Large intestine (tissue), 3 donors: ENCODE results near the gene ADARB2. TPM values are rescaled to one million over a fixed set of nuclear protein-coding genes. Genes with fewer than 3 reads are reported as not detected.

Source experiments
- DNase-seq, 2 donors: peaks; one replicate each; pipeline versions ENCODE4 v3.0.0 to v3.0.0-alpha.2; 2013
- H3K27ac ChIP-seq: one replicate; pipeline ENCODE4 v1.5.1; 2013; ENCODE audit warnings: low read length
- H3K27me3 ChIP-seq: 2 replicates; pipeline ENCODE4 v1.6.1; 2013; ENCODE audit warnings: low read length; ENCODE audit not compliant: control insufficient read depth, insufficient read depth
- H3K36me3 ChIP-seq: 2 replicates; pipeline ENCODE4 v1.6.1; 2013; ENCODE audit warnings: low read length; ENCODE audit not compliant: control insufficient read depth, insufficient read depth
- H3K4me1 ChIP-seq: one replicate; pipeline ENCODE4 v1.6.1; 2013; ENCODE audit warnings: low read length; ENCODE audit not compliant: control insufficient read depth, insufficient read depth
- H3K4me3 ChIP-seq: one replicate; pipeline ENCODE4 v1.5.1; 2013; ENCODE audit warnings: low read length
- H3K9me3 ChIP-seq: one replicate; pipeline ENCODE4 v1.6.1; 2013; ENCODE audit warnings: mild to moderate bottlenecking, low read depth, low read length, moderate library complexity; ENCODE audit not compliant: control insufficient read depth
- WGBS: methylation state at CpG from one replicate; pipeline ENCODE4 v1.1.5; 2013; ENCODE audit warnings: low lambda C conversion rate; ENCODE audit not compliant: insufficient coverage; 5-methylcytosine and 5-hydroxymethylcytosine counted together
- polyA plus RNA-seq: library from polyadenylated mRNA; unstranded; fragments of 120-200 nt; gene quantifications from one replicate; pipeline ENCODE4 v1.2.1, GENCODE V29; 2013

The ADARB2 gene
- polyA plus RNA-seq, 1 donor = 0.52 TPM

DNA sequence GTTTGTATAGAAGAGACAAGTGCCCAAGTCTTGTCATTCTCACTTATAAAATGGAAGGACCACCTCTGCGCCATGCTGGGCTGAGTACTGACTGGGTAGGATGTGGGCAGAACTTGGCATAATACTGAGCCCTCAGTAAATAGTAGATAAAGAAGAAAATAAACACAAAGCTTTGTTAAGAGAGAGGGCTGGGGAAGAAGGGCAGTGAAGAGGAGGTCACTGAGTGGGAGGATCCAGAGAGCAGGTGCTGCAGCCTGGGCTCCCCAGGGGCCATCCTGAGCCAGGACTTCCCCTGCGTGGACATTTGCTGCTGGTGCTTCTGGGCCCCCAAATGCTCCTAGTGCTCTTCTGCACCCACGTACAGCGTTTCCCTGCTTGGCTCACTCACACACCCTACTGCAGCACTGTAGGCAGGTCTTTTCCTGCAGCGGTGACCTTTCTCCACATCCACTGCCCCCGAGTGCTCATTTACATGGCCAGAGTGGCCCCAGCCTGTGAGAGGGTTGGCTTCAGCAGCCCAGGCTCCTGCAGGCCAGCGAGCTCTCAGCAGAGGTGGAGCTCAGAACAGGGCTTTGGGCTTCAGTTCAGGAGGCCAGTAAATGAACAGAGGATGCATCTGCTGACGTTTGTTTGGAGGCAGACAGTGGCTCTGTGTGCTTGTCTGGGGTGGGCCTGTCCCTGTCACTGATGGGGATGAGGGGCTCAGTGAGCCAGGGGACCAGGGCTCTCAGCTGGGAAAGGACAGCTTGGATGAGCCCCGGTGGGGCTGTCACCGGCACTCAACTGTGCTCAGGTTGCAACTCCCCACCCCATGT is 164.6 kb downstream of the ADARB2 start:
- WGBS = 67% methylated on average over 3 of the region's 10 CpGs

DNA sequence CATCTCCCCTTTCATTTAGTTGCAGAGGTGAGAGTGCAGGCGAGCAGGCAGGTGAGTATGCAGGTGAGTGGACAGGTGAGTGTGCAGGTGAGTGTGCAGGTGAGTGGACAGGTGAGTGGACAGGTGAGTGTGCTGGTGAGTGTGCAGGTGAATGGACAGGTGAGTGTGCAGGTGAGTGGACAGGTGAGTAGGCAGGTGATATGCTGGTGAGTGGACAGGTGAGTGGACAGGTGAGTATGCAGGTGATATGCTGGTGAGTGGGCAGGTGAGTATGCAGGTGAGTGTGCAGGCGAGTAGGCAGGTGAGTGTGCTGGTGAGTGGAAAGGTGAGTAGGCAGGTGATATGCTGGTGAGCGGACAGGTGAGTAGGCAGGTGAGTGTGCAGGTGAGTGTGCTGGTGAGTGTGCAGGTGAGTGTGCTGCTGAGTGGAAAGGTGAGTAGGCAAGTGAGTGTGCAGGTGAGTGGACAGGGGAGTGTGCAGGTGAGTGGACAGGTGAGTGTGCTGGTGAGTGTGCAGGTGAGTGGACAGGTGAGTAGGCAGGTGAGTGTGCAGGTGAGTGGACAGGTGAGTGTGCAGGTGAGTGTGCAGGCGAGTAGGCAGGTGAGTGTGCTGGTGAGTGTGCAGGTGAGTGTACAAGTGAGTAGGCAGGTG is 165.6 kb downstream of the ADARB2 start:
- Histone ChIP-seq H3K4me3 (no peak overlapping the region), H3K27me3 (no peaks in the 10 kb centered on the region), H3K4me1 (no peaks in the 10 kb centered on the region), H3K36me3 (no peaks in the 10 kb centered on the region), H3K9me3 (no peaks in the 10 kb centered on the region), H3K27ac (no peak overlapping the region)
- no peak for DNase-seq
- WGBS = no CpG with 5 or more reads among the region's 4 CpGs

More for the DNA sequence above, 164.6 kb downstream of the ADARB2 start:
- Histone ChIP-seq H3K27me3 (no peaks in the 10 kb centered on the region), H3K9me3 (no peaks in the 10 kb centered on the region), H3K36me3 (no peaks in the 10 kb centered on the region), H3K4me1 (no peaks in the 10 kb centered on the region), H3K4me3 (no peak overlapping the region), H3K27ac (no peak overlapping the region)
- DNase-seq = no peak

DNA sequence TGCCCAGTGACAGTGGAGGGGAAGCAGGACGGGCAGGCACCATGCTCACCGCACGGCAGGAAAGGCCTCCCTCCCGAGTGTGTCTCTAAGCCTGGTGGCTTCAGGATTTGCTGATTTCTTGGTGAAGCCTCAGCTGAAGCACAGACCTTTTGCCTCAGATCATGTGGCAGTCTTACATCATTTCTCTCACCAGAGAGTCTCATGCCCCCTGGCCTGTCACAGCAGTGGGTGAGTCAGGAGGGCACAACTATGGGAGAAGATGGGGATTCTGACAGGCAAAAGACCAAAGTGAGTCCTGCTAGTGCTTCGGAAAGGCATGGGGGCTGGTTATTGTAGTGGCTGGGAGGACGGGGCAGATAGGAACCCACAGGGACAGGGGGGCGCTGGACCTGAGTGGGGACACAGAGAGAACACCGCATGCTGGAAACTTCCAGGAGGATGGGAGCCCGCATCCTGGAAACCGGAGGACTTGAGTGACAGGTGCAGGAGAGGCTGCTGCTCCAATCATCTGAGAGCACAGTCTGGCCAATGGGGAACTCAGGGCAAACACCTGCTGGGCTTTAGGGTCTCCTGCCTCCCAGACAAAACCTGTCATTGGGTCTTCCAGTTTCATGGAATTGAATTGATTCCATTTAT is 166.8 kb downstream of the ADARB2 start:
- no peaks in the 10 kb centered on the region for H3K36me3 ChIP-seq
- no peak for DNase-seq
- H3K27ac ChIP-seq = no peak overlapping the region
- H3K4me3 ChIP-seq = no peak overlapping the region
- no peaks in the 10 kb centered on the region for H3K9me3 ChIP-seq
- no peaks in the 10 kb centered on the region for H3K27me3 ChIP-seq
- WGBS = no CpG with 5 or more reads among the region's 10 CpGs
- no peaks in the 10 kb centered on the region for H3K4me1 ChIP-seq

DNA sequence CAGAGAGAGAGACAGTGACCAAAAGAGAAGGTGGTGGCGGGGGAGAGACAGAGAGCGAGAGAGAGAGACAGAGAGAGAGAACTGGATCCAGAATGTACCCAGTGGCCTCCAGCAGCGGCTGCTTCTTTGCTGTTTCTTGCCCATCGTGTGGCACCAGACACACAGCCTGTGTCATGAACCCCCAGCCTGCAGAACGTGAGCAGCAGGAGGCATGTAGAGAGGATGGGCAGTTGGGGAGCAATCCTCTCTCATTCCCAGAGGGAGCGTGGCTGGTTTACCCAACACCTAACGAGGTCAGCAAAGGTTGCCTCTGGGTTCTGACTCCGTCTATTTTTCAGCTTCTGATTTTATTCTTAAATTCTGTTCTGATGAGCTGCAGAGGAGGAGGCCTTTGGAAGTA is 168.1 kb downstream of the ADARB2 start:
- no peaks in the 10 kb centered on the region for H3K4me1 ChIP-seq
- 100% methylated on average over 1 of the region's 8 CpGs for WGBS
- H3K27ac ChIP-seq = no peak overlapping the region
- H3K27me3 ChIP-seq = no peaks in the 10 kb centered on the region
- no peaks in the 10 kb centered on the region for H3K9me3 ChIP-seq
- H3K4me3 ChIP-seq = no peak overlapping the region
- no peak for DNase-seq
- no peaks in the 10 kb centered on the region for H3K36me3 ChIP-seq

DNA sequence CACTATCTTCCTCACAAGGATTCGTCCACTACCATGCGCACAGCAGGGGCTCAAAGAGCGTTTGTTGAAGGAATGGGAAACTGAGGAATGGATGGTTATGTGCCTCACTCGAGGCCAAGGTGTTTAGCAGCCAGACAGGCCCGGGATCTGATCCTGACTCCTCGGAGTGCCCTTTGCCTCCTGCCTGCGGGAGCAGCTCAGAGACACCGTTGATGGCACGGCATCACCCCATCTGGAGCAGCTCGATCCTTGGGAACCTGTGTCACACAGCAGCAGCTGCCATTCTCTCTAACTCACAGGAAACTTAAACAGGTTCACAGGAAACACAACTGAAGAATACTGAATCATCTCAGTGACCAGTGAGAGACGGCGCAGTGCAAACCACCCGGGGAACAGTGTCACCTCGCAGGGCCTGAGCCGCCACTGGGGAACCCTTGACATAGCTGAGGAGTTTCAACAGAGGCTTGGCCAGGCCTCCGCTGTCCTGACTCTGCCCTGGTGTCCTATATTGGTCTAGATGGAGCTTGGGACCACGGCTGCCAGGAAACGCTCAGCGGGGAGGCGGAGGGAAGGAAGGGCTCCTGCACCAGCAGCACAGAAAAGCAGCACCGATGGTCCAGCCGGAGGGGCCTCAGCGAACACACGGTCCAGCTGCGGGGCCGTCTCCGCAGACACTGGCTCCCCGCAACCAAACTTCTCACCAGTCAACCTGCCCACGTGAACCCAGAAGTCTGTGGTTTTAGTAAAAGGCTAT is 169.4 kb downstream of the ADARB2 start:
- Histone ChIP-seq H3K36me3 (no peaks in the 10 kb centered on the region), H3K9me3 (no peaks in the 10 kb centered on the region), H3K27ac (no peak overlapping the region), H3K4me1 (no peaks in the 10 kb centered on the region), H3K4me3 (no peak overlapping the region), H3K27me3 (no peaks in the 10 kb centered on the region)
- DNase-seq = no peak
- WGBS = no CpG with 5 or more reads among the region's 29 CpGs

DNA sequence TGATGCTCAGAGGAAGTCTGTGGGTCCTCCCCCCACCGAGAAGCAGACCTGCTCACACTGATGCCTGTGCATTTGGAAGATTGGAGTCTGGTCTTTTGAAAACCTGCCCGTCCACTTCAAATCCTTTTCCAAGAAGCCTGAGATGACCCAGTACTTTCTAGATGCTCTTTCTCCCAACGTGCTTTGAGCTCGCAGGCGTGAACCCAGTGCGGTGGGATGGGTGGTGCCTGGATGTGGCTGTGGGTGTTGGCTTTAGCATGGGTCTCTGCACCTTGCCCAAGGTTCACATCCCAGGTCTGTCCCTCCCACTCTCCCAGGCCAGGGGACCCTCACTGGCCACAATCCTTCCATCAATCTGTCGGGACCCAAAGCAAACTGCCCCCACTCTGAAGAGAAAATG is 170.2 kb downstream of the ADARB2 start:
- no CpG with 5 or more reads among the region's 7 CpGs for WGBS
- H3K4me1 ChIP-seq = no peaks in the 10 kb centered on the region
- no peak overlapping the region for H3K4me3 ChIP-seq
- no peak overlapping the region for H3K27ac ChIP-seq
- H3K9me3 ChIP-seq = no peaks in the 10 kb centered on the region
- H3K36me3 ChIP-seq = no peaks in the 10 kb centered on the region
- DNase-seq = peak in 1 of 2 donors; percentile 11
- no peaks in the 10 kb centered on the region for H3K27me3 ChIP-seq

DNA sequence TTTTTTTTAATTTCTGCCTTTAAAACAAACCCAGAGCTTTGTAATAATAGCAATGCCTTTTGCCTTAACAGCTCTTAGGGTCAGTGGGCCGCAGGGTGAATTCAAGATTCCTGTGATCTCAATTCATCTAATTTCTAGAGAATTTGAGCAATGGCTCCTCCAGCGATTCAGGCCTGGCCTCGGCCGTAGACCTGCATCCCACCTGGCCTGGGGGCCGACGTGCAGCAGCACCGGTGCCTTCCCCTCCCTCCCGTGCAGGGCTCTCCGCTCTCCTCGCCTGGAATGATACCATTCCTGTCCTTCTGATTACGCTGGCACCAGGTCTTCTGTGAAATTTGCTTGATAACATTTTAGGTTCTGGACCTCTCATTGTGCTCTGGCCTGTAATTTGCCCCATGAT is 172.5 kb downstream of the ADARB2 start:
- Histone ChIP-seq H3K27ac (no peak overlapping the region), H3K36me3 (no peaks in the 10 kb centered on the region), H3K4me1 (no peaks in the 10 kb centered on the region), H3K9me3 (no peaks in the 10 kb centered on the region), H3K27me3 (peaks cover 4% of the 10 kb centered on the region), H3K4me3 (no peak overlapping the region)
- no CpG with 5 or more reads among the region's 11 CpGs for WGBS
- no peak for DNase-seq

DNA sequence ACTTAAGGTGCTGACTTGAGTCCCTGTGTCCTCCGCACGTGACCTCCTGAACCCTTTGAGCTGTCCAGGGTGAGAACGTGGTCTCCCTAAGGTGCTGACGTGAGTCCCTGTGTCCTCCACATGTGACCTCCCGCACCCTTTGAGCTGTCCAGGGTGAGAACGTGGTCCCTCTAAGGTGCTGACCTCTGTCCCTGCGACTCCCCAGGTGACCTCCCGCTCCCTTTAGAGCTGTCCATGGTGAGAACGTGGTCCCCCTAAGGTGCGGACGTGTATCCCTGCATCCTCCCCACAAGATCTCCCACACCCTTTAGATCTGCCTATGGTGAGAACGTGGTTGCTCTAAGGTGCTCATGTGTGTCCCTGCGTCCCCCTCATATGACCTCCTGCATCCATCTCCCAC is 174.3 kb downstream of the ADARB2 start:
- 100% methylated on average over 1 of the region's 13 CpGs for WGBS
- Histone ChIP-seq H3K27ac (no peak overlapping the region), H3K9me3 (no peaks in the 10 kb centered on the region), H3K27me3 (peaks cover 13% of the 10 kb centered on the region), H3K4me1 (no peaks in the 10 kb centered on the region), H3K4me3 (no peak overlapping the region), H3K36me3 (no peaks in the 10 kb centered on the region)
- DNase-seq = no peak

DNA sequence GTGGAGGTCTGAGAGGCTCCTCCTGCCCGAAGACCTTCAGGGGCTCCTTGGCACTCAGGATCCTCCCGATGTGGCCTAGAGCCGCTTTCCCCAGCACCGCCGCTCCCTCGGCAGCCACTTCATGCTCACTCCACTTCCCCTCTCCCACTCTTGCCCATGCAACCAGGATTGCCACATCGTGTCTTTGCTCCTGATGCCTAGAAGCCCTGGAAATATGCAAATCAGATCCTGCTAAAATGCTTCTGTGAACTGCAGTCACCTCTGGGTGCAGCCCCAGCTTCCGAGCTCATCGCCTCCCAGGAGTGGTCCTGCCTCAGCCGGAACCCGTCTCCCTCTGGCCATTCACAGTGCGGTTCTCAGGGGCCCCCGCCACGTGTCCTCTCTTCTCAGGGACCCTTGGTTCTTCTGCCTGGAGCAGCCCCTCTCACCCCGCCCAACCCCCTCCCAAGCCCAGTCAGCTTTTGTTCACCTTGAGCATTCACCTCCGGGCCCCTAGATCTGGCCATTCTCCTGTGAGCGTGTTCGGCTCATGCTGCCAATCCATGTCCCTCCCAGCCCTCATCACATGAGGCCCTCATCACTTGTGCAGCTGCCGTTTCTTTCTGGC is 175.5 kb downstream of the ADARB2 start:
- no peaks in the 10 kb centered on the region for H3K36me3 ChIP-seq
- no peak overlapping the region for H3K4me3 ChIP-seq
- peaks cover 13% of the 10 kb centered on the region for H3K27me3 ChIP-seq
- H3K4me1 ChIP-seq = no peaks in the 10 kb centered on the region
- WGBS = 100% methylated on average over 2 of the region's 19 CpGs
- no peak overlapping the region for H3K27ac ChIP-seq
- no peak for DNase-seq
- H3K9me3 ChIP-seq = no peaks in the 10 kb centered on the region
